HCT116 (cell line): ENCODE data around the gene AP3B1. TPM values are rescaled to one million over a fixed set of nuclear protein-coding genes. Genes with fewer than 3 reads are reported as not detected.
A peak's percentile ranks its signal among the peaks of the same experiment; 100 is the strongest.

Experiments used
- ATAC-seq: fragments of 200-7000 bp; cut with Tn5 transposase; 2 replicates; pipeline ENCODE4 v1.9.1; 2020; ENCODE audit warnings: mild to moderate bottlenecking, moderate library complexity
- BruUV-seq: library from RNA; stranded (reverse); fragments of 400-500 nt; replicated peaks from 2 replicates; lab custom pipeline; 2021; lab: Mats Ljungman, UMichigan
- CTCF ChIA-PET: fragments of 300-600 bp; sonication (Branson Sonifier 250); formaldehyde crosslinking; loops from one replicate; lab custom pipeline; 2021; ENCODE audit warnings: antibody characterized with exemption; lab: Charles Lee
- POLR2A ChIA-PET: fragments of 300-600, 350-600 bp; sonication (Branson Sonifier 250); formaldehyde crosslinking; loops from one replicate; lab custom pipeline; 2021; ENCODE audit warnings: antibody characterized with exemption; lab: Charles Lee
- RAD21 ChIA-PET, 2 experiments: fragments of 300-600 bp; sonication (Branson Sonifier 250); formaldehyde crosslinking; loops; one replicate each; lab custom pipeline; 2023; ENCODE audit warnings: low total read pairs in 2 of 2; ENCODE audit not compliant: uncharacterized antibody in 2 of 2, unreplicated experiment in 2 of 2, low non-redundant PET in 1 of 2; lab: Charles Lee
- DNase-seq: peaks from one replicate; pipeline ENCODE4 v3.0.0-alpha.2; 2010; ENCODE audit warnings: low read depth, low spot score
- H2AFZ ChIP-seq: fragments of 200-600 bp; shearing (Covaris generic), sonication (generic); 2 replicates; pipeline ENCODE4 v1.6.1; 2017; ENCODE audit warnings: low read depth, mixed run types, mixed read lengths, antibody characterized with exemption, low read length; ENCODE audit not compliant: poor library complexity, severe bottlenecking
- H3K27ac ChIP-seq: 2 replicates; pipeline ENCODE4 v1.5.1; 2012; ENCODE audit warnings: low read depth, low read length
- H3K27me3 ChIP-seq: fragments of 200-600 bp; sonication (generic); 2 replicates; pipeline ENCODE4 v1.6.1; 2016; ENCODE audit warnings: mixed run types, low read length, mixed read lengths; ENCODE audit not compliant: insufficient read depth
- H3K36me3 ChIP-seq, 2 experiments: fragments of 200-500 bp in 1 of 2; fragments of 200-600 bp in 1 of 2; sonication (Bioruptor generic) in 1 of 2; sonication (generic) in 1 of 2; 2 replicates each; pipeline versions ENCODE4 v1.5.1 to v1.6.1; 2014 to 2016; ENCODE audit warnings: low read length in 2 of 2, inconsistent platforms in 1 of 2, mixed read lengths in 1 of 2, mixed run types in 1 of 2; ENCODE audit not compliant: insufficient read depth in 2 of 2, control insufficient read depth in 1 of 2
- H3K4me1 ChIP-seq, 2 experiments: fragments of 200-600 bp in 1 of 2; sonication (generic) in 1 of 2; 2 replicates each; pipeline versions ENCODE4 v1.5.1 to v1.6.1; 2012 to 2017; ENCODE audit warnings: low read length in 2 of 2, inconsistent platforms in 1 of 2, mild to moderate bottlenecking in 1 of 2, mixed read lengths in 1 of 2, mixed run types in 1 of 2, moderate library complexity in 1 of 2; ENCODE audit not compliant: insufficient read depth in 2 of 2, control insufficient read depth in 1 of 2
- H3K4me2 ChIP-seq: fragments of 200-600 bp; sonication (generic); 2 replicates; pipeline ENCODE4 v1.6.1; 2017; ENCODE audit warnings: mixed run types, low read length, mixed read lengths
- H3K4me3 ChIP-seq, 2 experiments: fragments of 200-600 bp in 1 of 2; sonication (generic) in 1 of 2; replicated peaks in 1 of 2; 2 replicates each; pipeline ENCODE4 v1.5.1; 2011 to 2016; ENCODE audit warnings: low read length in 2 of 2, control low read depth in 1 of 2, low read depth in 1 of 2, mild to moderate bottlenecking in 1 of 2, mixed read lengths in 1 of 2, mixed run types in 1 of 2
- H3K79me2 ChIP-seq: fragments of 200-600 bp; sonication (generic); 2 replicates; pipeline ENCODE4 v1.6.1; 2017; ENCODE audit warnings: mild to moderate bottlenecking, mixed run types, low read length, moderate library complexity, mixed read lengths; ENCODE audit not compliant: insufficient read depth
- H3K9ac ChIP-seq: fragments of 200-600 bp; sonication (generic); 2 replicates; pipeline ENCODE4 v1.6.1; 2016; ENCODE audit warnings: low read length, mixed read lengths
- H3K9me2 ChIP-seq: fragments of 200-600 bp; sonication (generic), shearing (Covaris generic); 2 replicates; pipeline ENCODE4 v1.6.1; 2017; ENCODE audit warnings: mixed run types, mild to moderate bottlenecking, moderate library complexity; ENCODE audit not compliant: insufficient read depth
- H3K9me3 ChIP-seq, 2 experiments: fragments of 200-500 bp in 1 of 2; fragments of 200-600 bp in 1 of 2; sonication (Bioruptor generic) in 1 of 2; sonication (generic) in 1 of 2; 2 replicates each; pipeline ENCODE4 v1.6.1; 2014 to 2017; ENCODE audit warnings: low read length in 2 of 2, mixed read lengths in 2 of 2, inconsistent platforms in 1 of 2, low read depth in 1 of 2, mild to moderate bottlenecking in 1 of 2, mixed run types in 1 of 2, moderate library complexity in 1 of 2; ENCODE audit not compliant: control insufficient read depth in 1 of 2, insufficient read depth in 1 of 2
- H4K20me1 ChIP-seq: fragments of 200-600 bp; sonication (generic), shearing (Covaris generic); 2 replicates; pipeline ENCODE4 v1.6.1; 2017; ENCODE audit warnings: mixed run types, mild to moderate bottlenecking, moderate library complexity; ENCODE audit not compliant: insufficient read depth
- ATF3 ChIP-seq: IDR thresholded peaks from 2 replicates; pipeline ENCODE4 v1.6.1; 2012
- CTCF ChIP-seq, 3 experiments: fragments of 200-600 bp in 1 of 3; sonication (generic) in 1 of 3; IDR thresholded peaks in 2 of 3; conservative IDR thresholded peaks in 1 of 3; 2 replicates each; pipeline ENCODE4 v1.5.1; 2012 to 2017; ENCODE audit warnings: low read depth in 2 of 3, low read length in 2 of 3, antibody characterized with exemption in 1 of 3, borderline replicate concordance in 1 of 3, control low read depth in 1 of 3, mild to moderate bottlenecking in 1 of 3, mixed read lengths in 1 of 3, mixed run types in 1 of 3, moderate library complexity in 1 of 3; ENCODE audit not compliant: insufficient read depth in 1 of 3
- ELF1 ChIP-seq: IDR thresholded peaks from 2 replicates; pipeline ENCODE4 v1.6.1; 2012; ENCODE audit warnings: low read depth, borderline replicate concordance
- POLR2A ChIP-seq: IDR thresholded peaks from 2 replicates; pipeline ENCODE4 v1.7.0; 2011; ENCODE audit warnings: borderline replicate concordance; ENCODE audit not compliant: insufficient read depth, insufficient read length; ENCODE audit errors: extremely low read depth
- RAD21 ChIP-seq: IDR thresholded peaks from 2 replicates; pipeline ENCODE4 v1.6.1; 2012; ENCODE audit warnings: low read depth, mild to moderate bottlenecking
- SIN3A ChIP-seq: IDR thresholded peaks from 2 replicates; pipeline ENCODE4 v1.6.1; 2012; ENCODE audit warnings: low read depth
- TCF7L2 ChIP-seq: IDR thresholded peaks from 2 replicates; pipeline ENCODE4 v1.7.0; 2011; ENCODE audit warnings: borderline replicate concordance, inconsistent platforms; ENCODE audit not compliant: insufficient read depth, insufficient read length; ENCODE audit errors: extremely low read depth
- ZBTB33 ChIP-seq: IDR thresholded peaks from 2 replicates; pipeline ENCODE4 v1.6.1; 2011; ENCODE audit warnings: mild to moderate bottlenecking, low read length, moderate library complexity; ENCODE audit not compliant: insufficient replicate concordance; ENCODE audit errors: extremely low read depth
- ZFX ChIP-seq: fragments of 450-650 bp; IDR thresholded peaks from 2 replicates; pipeline ENCODE4 v1.6.1; 2017
- ZNF274 ChIP-seq: fragments of 200-500 bp; sonication (Bioruptor generic); IDR thresholded peaks from 2 replicates; pipeline ENCODE4 v1.6.1; 2014; ENCODE audit warnings: mild to moderate bottlenecking, low read depth, low read length, inconsistent platforms
- intact Hi-C: fragments of 100-400 bp; cut with micrococcal nuclease; formaldehyde crosslinking; loops from 2 replicates; pipeline ENCODE4 v1.10.0; 2022
- total RNA-seq: library from RNA; stranded (reverse); gene quantifications from one replicate; pipeline ENCODE4 v1.2.1, GENCODE V29; 2021; ENCODE audit not compliant: unreplicated experiment

The AP3B1 gene
- total RNA-seq, 1 experiment from 2014 or later, result 54.5 TPM

GRCh38 chr5:78269088-78269703 is 25.3 kb downstream of the AP3B1 start:
- TF ChIP-seq ATF3, result no peak
- TF ChIP-seq ZNF274, result no peak
- no peak for TF ChIP-seq POLR2A
- no peak for TF ChIP-seq ZBTB33
- TF ChIP-seq SIN3A, result no peak
- TF ChIP-seq CTCF (IDR thresholded peaks at IDR 0.05 in 2 of 3, conservative IDR thresholded peaks at IDR 0.05 in 1 of 3; ENCODE audit: borderline replicate concordance in 1 of 3, insufficient read depth in 1 of 3, low read depth in 2 of 3, low read length in 2 of 3), result peak; percentile 15 to 62 (median 40); a peak in 4 of 6 replicates
- TF ChIP-seq TCF7L2, result no peak
- TF ChIP-seq ELF1, result no peak
- TF ChIP-seq ZFX, result no peak
- TF ChIP-seq RAD21, result peak; percentile 48
- TF ChIP-seq, all 23 proteins: peak for 2
- Histone ChIP-seq H3K9me3 (no peaks in the 10 kb centered on the region), H3K79me2 (peaks cover 48% of the 10 kb centered on the region), H3K4me1 (no peaks in the 10 kb centered on the region), H3K27me3 (no peaks in the 10 kb centered on the region), H3K4me2 (no peak overlapping the region), H3K27ac (no peak overlapping the region), H3K36me3 (peaks cover 3 to 6% of the 10 kb centered on the region in 2 experiments; a peak in 2 of 4 replicates), H2AFZ (no peak overlapping the region), H3K4me3 (no peak overlapping the region), H3K9ac (no peak overlapping the region), H4K20me1 (no peaks in the 10 kb centered on the region; the same call in 1 of the 2 replicates), H3K9me2 (no peaks in the 10 kb centered on the region)
- no TSS peak for BruUV-seq
- ATAC-seq, result peak; percentile 66
- intact Hi-C loops, result loop anchor here (2.0 kb wide), 2 partner anchors 708 to 746 kb away; no protein-coding TSS in a partner anchor
- ChIA-PET RAD21 (no interaction called here), POLR2A (no interaction called here), CTCF (interaction anchor here (0.6 to 1.6 kb wide), 8 partner anchors 14 to 708 kb away, joined by 3 to 15 read pairs (median 3); no protein-coding TSS in a partner anchor)
- DNase-seq, result no peak
